ENCODE data around the gene ZNHIT1. TPM values are rescaled to one million over a fixed set of nuclear protein-coding genes. Genes with fewer than 3 reads are reported as not detected.
A peak's percentile ranks its signal among the peaks of the same experiment; 100 is the strongest.

ZNHIT1 gene
- 75.6 and 92.1 TPM in 2 replicates for total RNA-seq

- peak within 1 kb of the TSS; percentile 99 for H3K4me3 ChIP-seq (ENCODE audit: low read depth, low read length)
- DNase-seq (ENCODE audit: low read depth) = peak; percentile 98
- no peak for TF ChIP-seq CTCF (IDR thresholded peaks at IDR 0.05; ENCODE audit: insufficient read depth, low read depth, low read length)
These were observed at the start of gene ZNHIT1, which contains the start of gene PLOD3 for GRCh38 chr7:101217388-101218235. TSS of gene ZNHIT1 (plus strand) at chr7:101218165. CDS start at chr7:101218196, 31 bp downstream. TSS of gene PLOD3 (minus strand) at chr7:101217581. CDS start at chr7:101217274, 307 bp downstream.

GRCh38 chr7:101168412-101169049 is 49.4 kb upstream of the ZNHIT1 start:
- DNase-seq (ENCODE audit: low read depth) = no peak
- no peak overlapping the region for H3K4me3 ChIP-seq (ENCODE audit: low read depth, low read length)
- TF ChIP-seq CTCF (IDR thresholded peaks at IDR 0.05; ENCODE audit: insufficient read depth, low read depth, low read length) = no peak

- TF ChIP-seq CTCF (IDR thresholded peaks at IDR 0.05; ENCODE audit: insufficient read depth, low read depth, low read length) = no peak
- no peak overlapping the region for H3K4me3 ChIP-seq (ENCODE audit: low read depth, low read length)
- no peak for DNase-seq (ENCODE audit: low read depth)
These were observed 48.7 kb upstream of the ZNHIT1 start for GRCh38 chr7:101169110-101169837.

GRCh38 chr7:101169838-101170551 is 48.0 kb upstream of the ZNHIT1 start:
- DNase-seq (ENCODE audit: low read depth) = peak; percentile 54
- no peak overlapping the region for H3K4me3 ChIP-seq (ENCODE audit: low read depth, low read length)
- TF ChIP-seq CTCF (IDR thresholded peaks at IDR 0.05; ENCODE audit: insufficient read depth, low read depth, low read length) = peak; percentile 95

- no peak for TF ChIP-seq CTCF (IDR thresholded peaks at IDR 0.05; ENCODE audit: insufficient read depth, low read depth, low read length)
- no peak for DNase-seq (ENCODE audit: low read depth)
- H3K4me3 ChIP-seq (ENCODE audit: low read depth, low read length) = no peak overlapping the region
These were observed 47.1 kb upstream of the ZNHIT1 start for GRCh38 chr7:101170617-101171441.
